BLaER1 (cell line): ENCODE results near the gene OR11G2.
"Not testable (repeated sequence)": the region's sequence is repeated elsewhere in the genome, so short reads cannot be mapped to it uniquely, and the experiment has no call there.

Source experiments
- H3K27ac ChIP-seq: shearing (Covaris generic); formaldehyde crosslinking; 2 replicates; pipeline ENCODE4 v1.8.1; 2022
- H3K27me3 ChIP-seq: shearing (Covaris generic); formaldehyde crosslinking; 2 replicates; pipeline ENCODE4 v1.8.1; 2022
- H3K36me3 ChIP-seq: shearing (Covaris generic); formaldehyde crosslinking; 2 replicates; pipeline ENCODE4 v1.8.1; 2022
- H3K4me1 ChIP-seq: shearing (Covaris generic); formaldehyde crosslinking; 2 replicates; pipeline ENCODE4 v1.8.1; 2022
- H3K4me2 ChIP-seq: shearing (Covaris generic); formaldehyde crosslinking; 2 replicates; pipeline ENCODE4 v1.8.1; 2022
- H3K4me3 ChIP-seq: shearing (Covaris generic); formaldehyde crosslinking; 2 replicates; pipeline ENCODE4 v1.8.1; 2022
- H3K9ac ChIP-seq: shearing (Covaris generic); formaldehyde crosslinking; 2 replicates; pipeline ENCODE4 v1.8.1; 2022
- H3K9me3 ChIP-seq: shearing (Covaris generic); formaldehyde crosslinking; 2 replicates; pipeline ENCODE4 v1.8.1; 2022
- H4K20me1 ChIP-seq: shearing (Covaris generic); formaldehyde crosslinking; 2 replicates; pipeline ENCODE4 v1.8.1; 2022
- Cebpa-rat ChIP-seq: shearing (Covaris generic); IDR thresholded peaks from 2 replicates; pipeline ENCODE4 v1.8.1; 2022

OR11G2 gene

GRCh38 chr14:20180486-20180885 is 10.2 kb upstream of the OR11G2 start:
- H3K27me3 ChIP-seq: no peaks in the 10 kb centered on the region
- no peaks in the 10 kb centered on the region for H4K20me1 ChIP-seq
- H3K4me1 ChIP-seq: no peaks in the 10 kb centered on the region
- no peak overlapping the region for H3K4me3 ChIP-seq
- no peak overlapping the region for H3K4me2 ChIP-seq
- H3K27ac ChIP-seq: no peak overlapping the region
- no peaks in the 10 kb centered on the region for H3K9me3 ChIP-seq
- no peak overlapping the region for H3K9ac ChIP-seq
- TF ChIP-seq Cebpa-rat: no peak
- H3K36me3 ChIP-seq: no peaks in the 10 kb centered on the region

- Histone ChIP-seq H3K4me2 (no peak overlapping the region), H3K36me3 (no peaks in the 10 kb centered on the region), H3K9me3 (no peaks in the 10 kb centered on the region), H4K20me1 (no peaks in the 10 kb centered on the region), H3K27ac (no peak overlapping the region), H3K4me3 (no peak overlapping the region), H3K27me3 (no peaks in the 10 kb centered on the region), H3K4me1 (no peaks in the 10 kb centered on the region), H3K9ac (no peak overlapping the region)
- TF ChIP-seq Cebpa-rat: no peak
Observed at GRCh38 chr14:20184181-20184580, 6.5 kb upstream of the OR11G2 start.

GRCh38 chr14:20191396-20191795 is 700 bp downstream of the OR11G2 start:
- no peak overlapping the region for H3K4me2 ChIP-seq
- H4K20me1 ChIP-seq: no peaks in the 10 kb centered on the region
- no peaks in the 10 kb centered on the region for H3K27me3 ChIP-seq
- no peaks in the 10 kb centered on the region for H3K9me3 ChIP-seq
- H3K27ac ChIP-seq: no peak overlapping the region
- H3K4me3 ChIP-seq: no peak overlapping the region
- TF ChIP-seq Cebpa-rat: no peak
- no peak overlapping the region for H3K9ac ChIP-seq
- H3K4me1 ChIP-seq: no peaks in the 10 kb centered on the region
- H3K36me3 ChIP-seq: no peaks in the 10 kb centered on the region

DNA sequence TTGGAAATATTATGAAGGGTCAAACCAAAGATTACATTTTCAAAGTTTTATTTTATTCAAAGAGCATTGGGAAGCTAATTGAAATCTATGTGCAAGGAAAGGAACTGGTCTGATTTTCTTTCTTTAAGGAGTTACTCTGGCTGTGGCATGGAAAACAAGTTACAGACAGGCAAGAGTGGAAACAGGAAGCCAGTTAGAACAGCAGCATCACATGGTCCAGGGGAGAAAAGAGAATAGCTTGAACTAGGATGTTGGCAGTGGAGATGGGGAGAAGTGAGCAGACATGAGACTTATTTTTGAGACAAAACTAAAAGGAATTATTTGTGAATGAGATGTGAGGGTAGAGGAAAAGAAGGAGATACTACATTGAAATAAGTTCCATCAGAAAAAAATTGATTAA is 3.4 kb downstream of the OR11G2 start:
- no peaks in the 10 kb centered on the region for H4K20me1 ChIP-seq
- no peaks in the 10 kb centered on the region for H3K4me1 ChIP-seq
- H3K9me3 ChIP-seq: no peaks in the 10 kb centered on the region
- H3K4me2 ChIP-seq: no peak overlapping the region
- H3K4me3 ChIP-seq: no peak overlapping the region
- no peaks in the 10 kb centered on the region for H3K27me3 ChIP-seq
- no peak overlapping the region for H3K27ac ChIP-seq
- H3K36me3 ChIP-seq: no peaks in the 10 kb centered on the region
- TF ChIP-seq Cebpa-rat: no peak
- H3K9ac ChIP-seq: no peak overlapping the region

DNA sequence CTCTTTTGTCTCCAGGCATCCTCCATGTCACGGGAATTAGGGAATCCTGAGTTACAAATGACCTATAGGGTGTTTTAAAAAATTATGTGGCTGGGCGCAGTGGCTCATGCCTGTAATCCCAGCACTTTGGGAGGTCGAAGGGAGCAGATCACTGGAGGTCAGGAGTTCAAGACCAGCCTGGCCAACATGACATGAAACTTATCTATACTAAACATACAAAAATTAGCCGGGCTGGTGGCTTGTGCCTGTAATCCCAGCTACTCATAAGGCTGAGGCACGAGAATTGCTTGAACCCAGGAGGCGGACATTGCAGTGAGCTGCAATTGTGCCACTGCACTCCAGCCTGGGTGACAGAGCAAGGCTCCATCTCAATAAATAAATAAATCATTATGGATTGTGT is 4.5 kb downstream of the OR11G2 start:
- not testable (repeated sequence) for H3K4me3 ChIP-seq, H3K9me3 ChIP-seq

DNA sequence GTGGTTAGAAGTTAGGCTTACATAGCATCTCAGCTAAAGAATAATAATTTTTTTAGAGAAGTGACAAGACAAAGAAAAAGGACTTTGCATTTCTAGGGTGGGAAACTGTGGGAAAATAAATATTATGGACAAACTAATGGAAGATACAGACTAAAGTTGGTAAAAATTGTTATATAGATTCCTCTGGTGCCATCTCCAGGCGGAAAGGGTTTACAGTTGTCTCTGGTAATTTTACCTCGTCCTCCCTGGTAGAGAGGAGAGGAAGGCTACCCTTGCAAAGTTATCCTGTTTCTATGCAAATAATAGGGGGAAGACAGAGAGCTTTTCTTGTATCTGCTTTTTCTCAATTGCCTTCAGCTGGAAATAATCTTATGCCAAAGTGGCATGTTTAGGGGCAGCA is 5.2 kb downstream of the OR11G2 start:
- Histone ChIP-seq H3K27ac (no peak overlapping the region), H3K4me3 (no peak overlapping the region), H3K4me1 (no peaks in the 10 kb centered on the region), H3K4me2 (no peak overlapping the region), H3K9me3 (no peaks in the 10 kb centered on the region), H4K20me1 (no peaks in the 10 kb centered on the region), H3K27me3 (no peaks in the 10 kb centered on the region), H3K36me3 (no peaks in the 10 kb centered on the region), H3K9ac (no peak overlapping the region)
- TF ChIP-seq Cebpa-rat: no peak

More for the DNA sequence above, 4.5 kb downstream of the OR11G2 start:
- not testable (repeated sequence) for H3K4me1 ChIP-seq, H3K9ac ChIP-seq, H3K4me2 ChIP-seq, H4K20me1 ChIP-seq, H3K36me3 ChIP-seq, H3K27me3 ChIP-seq, H3K27ac ChIP-seq

DNA sequence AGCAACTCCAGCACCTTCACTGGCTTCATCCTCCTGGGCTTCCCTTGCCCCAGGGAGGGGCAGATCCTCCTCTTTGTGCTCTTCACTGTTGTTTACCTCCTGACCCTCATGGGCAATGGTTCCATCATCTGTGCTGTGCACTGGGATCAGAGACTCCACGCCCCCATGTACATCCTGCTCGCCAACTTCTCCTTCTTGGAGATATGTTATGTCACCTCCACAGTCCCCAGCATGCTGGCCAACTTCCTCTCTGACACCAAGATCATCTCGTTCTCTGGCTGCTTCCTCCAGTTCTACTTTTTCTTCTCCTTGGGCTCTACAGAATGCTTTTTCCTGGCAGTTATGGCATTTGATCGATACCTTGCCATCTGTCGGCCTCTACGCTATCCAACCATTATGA is 6.8 kb downstream of the OR11G2 start:
- no peak overlapping the region for H3K4me3 ChIP-seq
- H3K27me3 ChIP-seq: no peaks in the 10 kb centered on the region
- no peaks in the 10 kb centered on the region for H3K36me3 ChIP-seq
- H3K4me1 ChIP-seq: no peaks in the 10 kb centered on the region
- no peaks in the 10 kb centered on the region for H3K9me3 ChIP-seq
- no peak overlapping the region for H3K9ac ChIP-seq
- no peaks in the 10 kb centered on the region for H4K20me1 ChIP-seq
- no peak for TF ChIP-seq Cebpa-rat
- no peak overlapping the region for H3K27ac ChIP-seq
- H3K4me2 ChIP-seq: no peak overlapping the region

GRCh38 chr14:20198991-20199390 is 8.3 kb downstream of the OR11G2 start:
- no peak overlapping the region for H3K4me3 ChIP-seq
- H3K36me3 ChIP-seq: no peaks in the 10 kb centered on the region
- H4K20me1 ChIP-seq: no peaks in the 10 kb centered on the region
- no peaks in the 10 kb centered on the region for H3K9me3 ChIP-seq
- H3K27me3 ChIP-seq: no peaks in the 10 kb centered on the region
- H3K9ac ChIP-seq: no peak overlapping the region
- no peaks in the 10 kb centered on the region for H3K4me1 ChIP-seq
- TF ChIP-seq Cebpa-rat: no peak
- H3K4me2 ChIP-seq: no peak overlapping the region
- H3K27ac ChIP-seq: no peak overlapping the region

GRCh38 chr14:20204721-20205120 is 14.0 kb downstream of the OR11G2 start:
- H3K4me1 ChIP-seq: no peaks in the 10 kb centered on the region
- no peak for TF ChIP-seq Cebpa-rat
- H3K4me3 ChIP-seq: no peak overlapping the region
- H3K27me3 ChIP-seq: no peaks in the 10 kb centered on the region
- no peaks in the 10 kb centered on the region for H4K20me1 ChIP-seq
- no peak overlapping the region for H3K9ac ChIP-seq
- no peak overlapping the region for H3K4me2 ChIP-seq
- H3K9me3 ChIP-seq: no peaks in the 10 kb centered on the region
- H3K27ac ChIP-seq: no peak overlapping the region
- H3K36me3 ChIP-seq: no peaks in the 10 kb centered on the region

GRCh38 chr14:20209595-20209994 is 18.9 kb downstream of the OR11G2 start:
- Histone ChIP-seq H3K27ac (no peak overlapping the region), H3K9ac (no peak overlapping the region), H3K4me1 (no peaks in the 10 kb centered on the region), H4K20me1 (no peaks in the 10 kb centered on the region), H3K4me2 (no peak overlapping the region), H3K27me3 (no peaks in the 10 kb centered on the region), H3K36me3 (no peaks in the 10 kb centered on the region), H3K9me3 (no peaks in the 10 kb centered on the region), H3K4me3 (no peak overlapping the region)
- TF ChIP-seq Cebpa-rat: no peak

- not testable (repeated sequence) for H3K4me3 ChIP-seq, H3K36me3 ChIP-seq, H3K9ac ChIP-seq, H3K4me1 ChIP-seq, H4K20me1 ChIP-seq, H3K27me3 ChIP-seq, H3K27ac ChIP-seq, H3K4me2 ChIP-seq, H3K9me3 ChIP-seq
Observed at GRCh38 chr14:20212406-20212805, 21.7 kb downstream of the OR11G2 start.
